HG03520 (cell line): ENCODE results near the gene SOSTDC1.

Experiments used
- ATAC-seq: cut with Tn5 transposase; IDR thresholded peaks from one replicate; pipeline ENCODE4 v1.9.1; 2021; ENCODE audit warnings: mild to moderate bottlenecking, moderate library complexity; ENCODE audit not compliant: unreplicated experiment

SOSTDC1 gene

DNA sequence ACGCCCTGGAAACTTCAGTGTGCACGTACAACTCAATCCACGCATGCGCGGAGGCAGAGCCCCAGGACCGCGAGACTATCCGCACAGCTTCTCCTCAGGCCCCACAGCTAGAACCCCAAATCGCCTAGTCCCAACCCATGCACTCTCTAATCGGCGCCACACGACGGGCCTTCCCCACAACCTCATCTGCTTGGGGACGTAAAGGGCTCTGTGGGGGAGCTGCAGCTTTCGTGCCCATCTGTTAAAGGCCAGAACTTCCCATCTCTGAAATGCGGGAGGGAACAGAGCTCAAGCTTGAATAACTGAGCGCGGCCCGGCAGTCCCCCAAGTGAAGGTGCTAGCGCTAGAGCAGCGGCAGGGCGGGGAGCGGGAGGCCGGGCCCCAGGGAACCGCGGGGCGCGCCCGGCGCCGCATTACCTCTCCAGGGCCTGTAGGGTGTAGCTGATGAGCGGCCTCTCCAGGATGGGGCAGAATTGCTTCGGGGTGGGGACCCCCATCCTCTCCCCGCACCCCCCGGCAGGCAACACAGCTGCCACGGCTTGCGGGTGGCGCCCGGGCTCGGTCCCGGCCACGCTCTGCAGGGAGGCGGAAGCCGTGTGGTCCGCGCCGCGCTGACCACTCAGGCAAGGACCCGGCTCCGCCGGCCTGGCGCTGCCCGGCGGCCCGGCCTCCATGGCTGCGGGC lies 44.7 kb downstream of the SOSTDC1 start:
- peak; percentile 90 for ATAC-seq

DNA sequence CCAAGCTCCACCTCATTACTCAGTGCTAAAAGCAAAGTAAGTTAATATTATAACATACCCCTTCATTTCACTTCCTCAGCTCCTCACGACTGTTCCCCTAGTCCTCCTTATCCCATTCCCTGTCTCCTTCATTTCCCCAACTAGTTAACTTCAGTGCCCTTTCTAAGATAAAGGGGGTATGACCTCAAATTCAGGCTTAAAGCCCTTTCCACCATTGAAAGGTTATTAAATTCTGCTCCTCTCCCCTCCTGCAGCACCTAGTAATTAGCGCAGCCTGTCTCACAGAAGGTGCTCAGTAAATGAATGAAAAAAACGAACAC lies 45.2 kb downstream of the SOSTDC1 start:
- ATAC-seq, result no peak

DNA sequence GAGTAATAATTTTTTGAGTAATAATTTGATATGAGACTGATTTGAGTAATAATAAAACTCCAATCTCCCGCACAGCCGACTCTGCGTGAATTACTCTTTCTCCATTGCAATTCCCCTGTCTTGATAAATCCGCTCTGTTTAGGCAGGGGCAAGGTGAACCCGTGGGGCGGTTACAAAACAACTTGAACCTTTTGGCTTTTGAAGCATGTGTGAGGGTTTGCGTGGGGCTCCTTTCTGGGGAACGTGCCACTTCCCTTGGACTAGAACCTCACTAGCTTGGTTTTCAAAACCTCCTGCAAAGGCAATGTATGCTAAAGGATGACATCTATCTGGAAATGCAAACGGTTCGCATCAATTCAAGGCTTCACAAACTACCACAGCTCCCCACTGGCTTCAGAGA lies 45.7 kb downstream of the SOSTDC1 start:
- no peak for ATAC-seq

DNA sequence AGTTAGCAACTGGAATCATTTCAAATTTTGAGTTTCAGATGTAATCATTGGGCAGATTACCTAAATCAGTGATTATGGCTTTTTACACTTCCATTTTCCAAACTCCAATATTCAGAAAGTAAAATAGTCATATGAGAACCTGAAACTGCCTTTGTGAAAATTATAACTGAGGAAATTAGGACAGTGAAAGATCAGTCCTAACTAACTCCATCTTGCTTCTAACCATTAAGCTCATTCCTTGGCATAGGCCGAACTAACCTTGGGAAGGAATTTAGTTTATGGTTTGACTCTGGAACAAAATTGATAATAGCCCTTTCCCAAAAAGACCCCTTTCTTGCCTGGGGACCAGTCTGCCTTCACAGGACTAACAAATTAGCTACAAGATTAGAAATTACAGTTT lies 46.4 kb downstream of the SOSTDC1 start:
- no peak for ATAC-seq

DNA sequence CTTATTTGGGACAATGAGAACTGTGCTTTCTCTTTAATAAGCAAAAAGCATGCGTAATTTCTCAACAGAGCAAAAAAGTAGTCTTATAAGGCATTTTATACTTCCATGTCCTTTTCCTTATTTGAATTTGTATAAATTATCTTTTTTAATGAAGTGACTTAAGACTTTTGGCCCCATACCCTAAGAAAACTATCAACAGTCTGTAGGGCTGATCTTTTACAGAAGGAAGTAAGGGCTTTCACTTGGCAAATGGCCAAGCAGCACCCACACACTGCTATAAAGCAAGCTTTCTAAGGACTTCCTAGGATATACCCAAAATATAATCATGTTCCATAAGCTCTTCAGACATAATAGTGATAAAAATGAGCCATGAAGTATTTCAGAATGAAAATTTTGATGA lies 47.6 kb downstream of the SOSTDC1 start:
- no peak for ATAC-seq

DNA sequence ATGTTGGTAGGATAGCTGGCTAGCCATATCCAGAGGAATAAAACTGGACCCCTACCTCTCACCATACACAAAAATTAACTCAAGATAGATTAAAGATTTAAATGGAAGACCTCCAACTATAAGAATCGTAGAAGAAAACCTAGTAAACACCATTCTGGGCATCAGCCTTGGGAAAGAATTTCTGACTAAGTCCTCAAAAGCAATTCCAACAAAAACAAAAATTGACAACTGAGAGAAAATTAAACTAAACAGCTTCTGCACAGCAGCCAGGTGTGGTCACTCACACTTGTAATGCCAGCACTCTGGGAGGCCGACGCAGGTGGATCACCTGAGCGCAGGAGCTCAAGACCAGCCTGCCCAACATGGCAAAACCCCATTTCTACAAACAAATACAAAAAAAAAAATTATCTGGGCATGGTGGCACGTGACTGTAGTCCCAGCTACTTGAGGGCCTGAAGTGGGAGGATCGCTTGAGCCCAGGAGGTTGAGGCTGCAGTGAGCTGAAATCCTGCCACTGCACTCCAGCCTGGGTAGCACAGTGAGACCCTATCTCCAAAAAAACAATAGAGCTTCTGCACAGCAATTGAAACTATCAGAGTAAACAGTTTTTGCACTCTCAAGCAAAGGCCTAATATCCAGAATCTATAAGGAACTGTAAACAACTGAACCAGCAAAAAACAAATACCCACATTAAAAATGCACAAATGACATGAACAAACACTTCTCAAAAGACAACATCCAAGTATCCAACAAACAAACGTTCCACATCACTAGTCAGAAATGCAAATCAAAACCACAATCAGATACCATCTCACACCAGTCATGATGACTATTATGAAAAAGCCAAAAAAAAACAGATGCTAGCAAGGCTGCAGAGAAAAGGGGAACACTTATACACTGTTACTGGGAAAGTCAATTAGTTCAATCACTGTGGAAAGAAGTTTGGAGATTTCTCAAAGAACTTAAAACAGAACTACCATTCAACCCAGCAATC lies 49.0 kb downstream of the SOSTDC1 start:
- ATAC-seq, result no peak

DNA sequence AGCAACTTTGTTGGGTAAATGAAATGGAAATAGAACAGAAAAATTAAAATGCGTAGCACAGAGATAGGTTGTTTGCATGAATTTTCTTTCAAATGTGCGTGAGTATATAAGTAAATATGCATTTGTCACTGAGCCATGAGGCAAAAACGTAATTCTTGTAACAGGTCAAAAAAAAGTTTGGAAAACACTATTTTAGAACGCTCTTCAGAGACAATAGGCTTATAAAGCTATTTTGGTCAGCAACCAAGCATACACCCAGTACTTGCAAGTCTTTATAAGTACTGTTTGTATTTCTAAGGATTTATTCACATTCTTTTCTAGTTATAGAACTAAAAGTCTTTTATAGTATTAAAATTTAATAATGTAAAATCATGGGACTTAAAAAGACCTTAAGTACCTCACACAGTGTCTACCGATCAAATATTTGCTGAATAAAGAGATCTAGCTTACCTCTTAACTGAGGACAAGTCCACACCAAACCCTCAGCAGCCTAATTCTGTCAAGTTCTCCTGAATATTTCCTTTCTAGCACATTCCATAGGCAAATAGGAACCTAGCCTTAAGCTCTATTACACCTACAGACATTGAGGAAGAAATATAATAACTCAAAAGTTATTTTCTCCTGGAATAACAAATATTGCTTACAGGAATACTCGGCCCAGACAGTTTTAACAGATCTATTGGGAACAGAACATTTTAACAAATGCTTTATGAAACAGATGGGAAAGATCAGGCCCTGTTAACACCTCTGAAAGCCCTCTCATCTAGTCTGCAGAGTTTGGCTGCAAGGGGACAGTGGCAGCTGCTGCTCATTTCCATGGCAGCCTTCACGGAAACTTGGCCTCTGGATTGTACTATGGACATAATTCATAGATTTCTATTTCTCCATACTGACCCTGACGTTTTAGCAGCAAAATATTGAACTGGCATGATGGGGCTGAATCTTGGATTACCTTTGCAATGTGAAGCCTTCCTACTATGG lies 53.0 kb downstream of the SOSTDC1 start:
- ATAC-seq, result no peak
